Measurements from ENCODE around the gene KLHL6. TPM values are rescaled to one million over a fixed set of nuclear protein-coding genes. Genes with fewer than 3 reads are reported as not detected.

KLHL6 gene
- total RNA-seq, 2 donors from 2014 or later = 0.33 to 0.40 TPM

DNA sequence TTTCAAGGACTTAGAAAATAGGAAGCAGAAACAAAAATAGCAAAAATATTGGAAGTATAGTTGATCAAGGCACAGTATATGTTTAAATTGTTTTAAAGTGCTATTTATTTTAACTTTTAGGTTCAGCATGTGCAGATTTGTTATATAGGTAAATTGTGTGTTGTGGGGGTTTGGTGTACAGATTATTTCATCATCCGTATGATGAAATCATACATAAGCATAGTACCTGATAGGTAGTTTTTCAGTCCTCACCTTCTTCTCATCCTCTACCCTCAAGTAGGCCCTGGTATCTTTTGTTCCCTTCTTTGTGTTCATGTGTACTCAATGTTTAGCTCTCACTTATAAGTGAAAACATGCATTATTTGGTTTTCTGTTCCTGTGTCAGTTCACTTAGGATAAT is 50.9 kb downstream of the KLHL6 start:
- Mint-ChIP-seq H3K9me3 (peaks cover 4% of the 10 kb centered on the region), H3K4me3 (no peak overlapping the region), H3K27ac (no peak overlapping the region), H3K36me3 (ENCODE audit: low read depth) (no peaks in the 10 kb centered on the region), H3K27me3 (ENCODE audit: insufficient read depth) (no peaks in the 10 kb centered on the region), H3K4me1 (peaks cover 2% of the 10 kb centered on the region)
- Histone ChIP-seq H3K27ac (ENCODE audit: low read depth, low read length) (no peak overlapping the region), H3K36me3 (ENCODE audit: control insufficient read depth, insufficient read depth, low read length) (no peaks in the 10 kb centered on the region), H3K4me3 (ENCODE audit: low read length) (no peak overlapping the region), H3K27me3 (ENCODE audit: control insufficient read depth, insufficient read depth, low read length, poor library complexity, severe bottlenecking) (no peaks in the 10 kb centered on the region), H3K9ac (ENCODE audit: extremely low read depth, low read length, poor library complexity, severe bottlenecking) (no peak overlapping the region), H3K9me3 (ENCODE audit: control insufficient read depth, low read length) (peaks cover 19% of the 10 kb centered on the region), H3K4me1 (ENCODE audit: control insufficient read depth, insufficient read depth, low read length) (no peaks in the 10 kb centered on the region)
- WGBS, 2 experiments (ENCODE audit: insufficient coverage in 1 of 2, insufficient read length in 1 of 2) = 100% methylated on average over 1 of the region's 1 CpG; no CpG with 5 or more reads in 1 of the 2 experiments
- TF ChIP-seq, protein P1, sequence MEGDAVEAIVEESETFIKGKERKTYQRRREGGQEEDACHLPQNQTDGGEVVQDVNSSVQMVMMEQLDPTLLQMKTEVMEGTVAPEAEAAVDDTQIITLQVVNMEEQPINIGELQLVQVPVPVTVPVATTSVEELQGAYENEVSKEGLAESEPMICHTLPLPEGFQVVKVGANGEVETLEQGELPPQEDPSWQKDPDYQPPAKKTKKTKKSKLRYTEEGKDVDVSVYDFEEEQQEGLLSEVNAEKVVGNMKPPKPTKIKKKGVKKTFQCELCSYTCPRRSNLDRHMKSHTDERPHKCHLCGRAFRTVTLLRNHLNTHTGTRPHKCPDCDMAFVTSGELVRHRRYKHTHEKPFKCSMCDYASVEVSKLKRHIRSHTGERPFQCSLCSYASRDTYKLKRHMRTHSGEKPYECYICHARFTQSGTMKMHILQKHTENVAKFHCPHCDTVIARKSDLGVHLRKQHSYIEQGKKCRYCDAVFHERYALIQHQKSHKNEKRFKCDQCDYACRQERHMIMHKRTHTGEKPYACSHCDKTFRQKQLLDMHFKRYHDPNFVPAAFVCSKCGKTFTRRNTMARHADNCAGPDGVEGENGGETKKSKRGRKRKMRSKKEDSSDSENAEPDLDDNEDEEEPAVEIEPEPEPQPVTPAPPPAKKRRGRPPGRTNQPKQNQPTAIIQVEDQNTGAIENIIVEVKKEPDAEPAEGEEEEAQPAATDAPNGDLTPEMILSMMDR (conservative IDR thresholded peaks at IDR 0.05) = no peak
- DNase-seq = no peak

DNA sequence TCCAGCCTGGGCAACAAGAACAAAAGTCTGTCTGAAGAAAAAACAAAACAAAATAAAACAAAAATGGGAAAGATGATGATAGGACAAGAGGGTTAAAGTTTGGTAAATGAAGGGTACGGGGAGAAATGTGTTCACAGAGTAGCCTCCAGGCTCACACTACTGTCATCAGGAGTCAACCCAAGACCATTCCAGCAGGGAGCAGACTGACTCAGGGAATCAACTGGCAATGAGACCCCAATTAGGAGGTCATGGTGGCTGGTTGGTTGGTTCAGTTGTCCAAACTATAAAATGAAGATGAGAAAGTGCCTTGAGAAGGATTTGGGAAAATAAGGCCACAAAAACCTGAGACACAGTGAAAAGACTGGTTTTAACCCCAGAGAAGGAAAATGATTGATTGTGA is 51.8 kb downstream of the KLHL6 start:
- no peak overlapping the region for H3K27ac ChIP-seq (ENCODE audit: low read depth, low read length)
- peaks cover 19% of the 10 kb centered on the region for H3K9me3 ChIP-seq (ENCODE audit: control insufficient read depth, low read length)
- no peaks in the 10 kb centered on the region for H3K4me1 ChIP-seq (ENCODE audit: control insufficient read depth, insufficient read depth, low read length)
- H3K9ac ChIP-seq (ENCODE audit: extremely low read depth, low read length, poor library complexity, severe bottlenecking) = no peak overlapping the region
- TF ChIP-seq, protein P1 (conservative IDR thresholded peaks at IDR 0.05) = peak; percentile 59
- Mint-ChIP-seq H3K4me1 (peaks cover 2% of the 10 kb centered on the region), H3K4me3 (no peak overlapping the region), H3K9me3 (peaks cover 4% of the 10 kb centered on the region), H3K27me3 (ENCODE audit: insufficient read depth) (no peaks in the 10 kb centered on the region), H3K27ac (no peak overlapping the region), H3K36me3 (ENCODE audit: low read depth) (no peaks in the 10 kb centered on the region)
- no peaks in the 10 kb centered on the region for H3K36me3 ChIP-seq (ENCODE audit: control insufficient read depth, insufficient read depth, low read length)
- DNase-seq = peak; percentile 48
- H3K27me3 ChIP-seq (ENCODE audit: control insufficient read depth, insufficient read depth, low read length, poor library complexity, severe bottlenecking) = no peaks in the 10 kb centered on the region
- 75 to 88% methylated on average over 1 of the region's 1 CpG for WGBS, 2 experiments (ENCODE audit: insufficient coverage in 1 of 2, insufficient read length in 1 of 2)
- H3K4me3 ChIP-seq (ENCODE audit: low read length) = no peak overlapping the region

DNA sequence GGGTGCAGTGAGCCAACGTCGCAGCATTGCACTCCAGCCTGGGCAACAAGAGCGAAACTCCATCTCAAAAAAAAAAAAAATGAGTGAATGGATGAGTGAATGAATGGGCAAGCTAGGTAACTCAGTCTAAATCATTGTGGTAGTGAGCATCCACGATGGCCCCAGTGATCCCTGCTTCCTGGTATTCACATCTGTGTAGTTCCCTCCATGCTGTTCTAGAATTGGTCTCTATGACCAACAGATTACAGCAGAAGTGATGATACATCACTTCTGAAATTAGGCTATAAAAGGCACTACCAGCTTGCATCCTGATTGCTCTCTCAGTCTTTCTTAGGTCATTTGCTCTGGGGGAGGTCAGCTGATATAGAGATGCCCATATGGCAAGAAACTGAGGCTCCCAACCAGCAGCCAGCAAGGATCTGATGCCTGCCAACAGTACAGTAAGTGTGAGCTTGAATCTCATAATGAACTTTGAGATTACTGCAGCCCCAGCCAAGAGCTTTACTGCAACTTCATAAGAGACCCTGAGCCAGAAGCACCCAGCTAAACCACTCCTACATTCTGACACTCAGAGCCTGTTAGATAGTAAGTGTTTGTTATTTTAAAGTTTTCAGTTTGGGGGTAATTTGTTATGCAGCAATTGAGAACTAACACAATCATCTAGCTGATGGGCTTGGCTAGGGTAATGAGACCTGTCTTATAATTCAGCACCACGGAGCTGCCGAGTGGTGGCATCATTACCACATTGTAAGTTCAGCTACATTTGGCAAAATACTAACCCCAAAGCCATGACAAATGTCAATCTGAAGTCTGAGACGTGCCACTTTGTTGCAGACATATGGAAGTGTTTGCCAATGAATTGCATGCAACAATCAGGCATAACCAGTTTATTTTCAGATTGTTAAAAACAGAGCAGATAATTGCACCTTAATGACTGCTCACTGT is 53.0 kb downstream of the KLHL6 start:
- H3K27ac Mint-ChIP-seq = no peak overlapping the region
- 86 to 88% methylated on average over 6 to 7 of the region's 7 CpGs for WGBS, 2 experiments (ENCODE audit: insufficient coverage in 1 of 2, insufficient read length in 1 of 2)
- peaks cover 4% of the 10 kb centered on the region for H3K9me3 Mint-ChIP-seq
- no peaks in the 10 kb centered on the region for H3K36me3 Mint-ChIP-seq (ENCODE audit: low read depth)
- peak; percentile 13 for DNase-seq
- no peaks in the 10 kb centered on the region for H3K4me1 Mint-ChIP-seq
- TF ChIP-seq, protein P1 (conservative IDR thresholded peaks at IDR 0.05) = no peak
- Histone ChIP-seq H3K9me3 (ENCODE audit: control insufficient read depth, low read length) (peaks cover 19% of the 10 kb centered on the region), H3K36me3 (ENCODE audit: control insufficient read depth, insufficient read depth, low read length) (no peaks in the 10 kb centered on the region), H3K27me3 (ENCODE audit: control insufficient read depth, insufficient read depth, low read length, poor library complexity, severe bottlenecking) (no peaks in the 10 kb centered on the region), H3K4me3 (ENCODE audit: low read length) (no peak overlapping the region), H3K27ac (ENCODE audit: low read depth, low read length) (no peak overlapping the region), H3K4me1 (ENCODE audit: control insufficient read depth, insufficient read depth, low read length) (no peaks in the 10 kb centered on the region), H3K9ac (ENCODE audit: extremely low read depth, low read length, poor library complexity, severe bottlenecking) (no peak overlapping the region)
- no peak overlapping the region for H3K4me3 Mint-ChIP-seq
- no peaks in the 10 kb centered on the region for H3K27me3 Mint-ChIP-seq (ENCODE audit: insufficient read depth)
